Liver (tissue), 3 donors: ENCODE measurements around the gene PPM1B.

Experiments
- CTCF ChIP-seq: fragments of 150-350 bp; IDR thresholded peaks from 2 replicates; pipeline ENCODE4 v1.5.1; 2017; ENCODE audit warnings: improper control_type of control experiment, low read depth, low read length; ENCODE audit not compliant: missing input control
- FOXA1 ChIP-seq: IDR thresholded peaks from 2 replicates; pipeline ENCODE4 v1.6.1; 2016; ENCODE audit warnings: antibody characterized with exemption
- JUND ChIP-seq, 2 donors: IDR thresholded peaks; 2 replicates each; pipeline ENCODE4 v1.6.1; 2016; ENCODE audit warnings: antibody characterized with exemption in 2 of 2
- MAX ChIP-seq: IDR thresholded peaks from 2 replicates; pipeline ENCODE4 v1.6.1; 2016; ENCODE audit warnings: antibody characterized with exemption
- RAD21 ChIP-seq, 2 donors: IDR thresholded peaks; 2 replicates each; pipeline ENCODE4 v1.6.1; 2016; ENCODE audit warnings: antibody characterized with exemption in 2 of 2, mild to moderate bottlenecking in 2 of 2
- REST ChIP-seq: IDR thresholded peaks from 2 replicates; pipeline ENCODE4 v1.6.1; 2016; ENCODE audit warnings: antibody characterized with exemption, mild to moderate bottlenecking
- TAF1 ChIP-seq: conservative IDR thresholded peaks from 2 replicates; pipeline ENCODE4 v1.6.1; 2016; ENCODE audit warnings: antibody characterized with exemption, mild to moderate bottlenecking
- YY1 ChIP-seq: IDR thresholded peaks from 2 replicates; pipeline ENCODE4 v1.6.1; 2016; ENCODE audit warnings: antibody characterized with exemption, mild to moderate bottlenecking
- donor health status: healthy.
- donor health status: healthy.

GRCh38 chr2:44152865-44153669 lies 15.6 kb upstream of the PPM1B start:
- TF ChIP-seq FOXA1 (no peak), TAF1 (no peak), CTCF (no peak), REST (no peak), RAD21 (IDR thresholded peaks at IDR 0.05) (no peak), JUND (IDR thresholded peaks at IDR 0.05) (no peak), MAX (no peak), YY1 (no peak)
